ENCODE measurements around the gene ADCK1.

- TF ChIP-seq POLR2A (IDR thresholded peaks at IDR 0.05): no peak
- no peak for TF ChIP-seq CTCF (IDR thresholded peaks at IDR 0.05)
- TF ChIP-seq POLR2AphosphoS5 (IDR thresholded peaks at IDR 0.05): peak in 2 of 3 donors; percentile 37 to 73
- TF ChIP-seq EP300 (IDR thresholded peaks at IDR 0.05): no peak
These were observed 180.8 kb downstream of the ADCK1 start for GRCh38 chr14:77980475-77981321.
